Neural cell (in vitro differentiated cells): Measurements from ENCODE around the gene COPG1. TPM values are rescaled to one million over a fixed set of nuclear protein-coding genes. Genes with fewer than 3 reads are reported as not detected.

Experiments
- H2AFZ ChIP-seq: fragments of 200-600, 300-800 bp; sonication (generic), shearing (Covaris generic); 2 replicates; pipeline ENCODE4 v1.6.0; 2014; ENCODE audit warnings: low read depth, mild to moderate bottlenecking, antibody characterized with exemption, low read length, moderate library complexity
- H3F3A ChIP-seq: fragments of 200-600 bp; shearing (Covaris generic); 2 replicates; pipeline ENCODE4 v1.6.1; 2016; ENCODE audit warnings: mild to moderate bottlenecking, moderate library complexity, mixed read lengths, antibody characterized with exemption, low read length; ENCODE audit not compliant: insufficient read depth, poor library complexity, severe bottlenecking
- H3K27ac ChIP-seq: fragments of 200-600, 300-800 bp; sonication (generic), shearing (Covaris generic); 2 replicates; pipeline ENCODE4 v1.5.1; 2014; ENCODE audit warnings: mild to moderate bottlenecking, low read length, moderate library complexity
- H3K27me3 ChIP-seq: fragments of 300-800, 200-600 bp; sonication (generic), shearing (Covaris generic); 2 replicates; pipeline ENCODE4 v1.6.0; 2014; ENCODE audit warnings: mild to moderate bottlenecking, low read depth, low read length, moderate library complexity; ENCODE audit not compliant: insufficient read depth
- H3K36me3 ChIP-seq: fragments of 300-800, 200-600 bp; sonication (generic), shearing (Covaris generic); 2 replicates; pipeline ENCODE4 v1.5.1; 2014; ENCODE audit warnings: mild to moderate bottlenecking, antibody characterized with exemption, low read length, moderate library complexity; ENCODE audit not compliant: insufficient read depth
- H3K4me2 ChIP-seq: fragments of 300-800, 200-600 bp; sonication (generic), shearing (Covaris generic); 2 replicates; pipeline ENCODE4 v1.6.0; 2014; ENCODE audit warnings: mild to moderate bottlenecking, low read length
- H3K4me3 ChIP-seq: fragments of 300-800, 200-600 bp; sonication (generic), shearing (Covaris generic); 2 replicates; pipeline ENCODE4 v1.5.1; 2014; ENCODE audit warnings: mild to moderate bottlenecking, low read length, moderate library complexity
- H3K79me2 ChIP-seq: fragments of 200-600 bp; shearing (Covaris generic); replicated peaks from 2 replicates; pipeline ENCODE4 v1.6.0; 2014; ENCODE audit warnings: mild to moderate bottlenecking, low read length, moderate library complexity; ENCODE audit not compliant: insufficient read depth
- H3K9ac ChIP-seq: fragments of 300-800, 200-600 bp; sonication (generic), shearing (Covaris generic); 2 replicates; pipeline ENCODE4 v1.6.1; 2016; ENCODE audit warnings: mild to moderate bottlenecking, low read length, mixed read lengths
- H3K9me2 ChIP-seq: fragments of 200-600 bp; shearing (Covaris generic); 2 replicates; pipeline ENCODE4 v1.6.1; 2016; ENCODE audit warnings: mild to moderate bottlenecking, low read length, mixed read lengths; ENCODE audit not compliant: insufficient read depth
- H3K9me3 ChIP-seq: fragments of 200-600, 300-800 bp; sonication (generic), shearing (Covaris generic); 2 replicates; pipeline ENCODE4 v1.6.1; 2016; ENCODE audit warnings: mild to moderate bottlenecking, mixed run types, low read length, moderate library complexity, mixed read lengths
- H4K20me1 ChIP-seq: fragments of 200-600 bp; shearing (Covaris generic); 2 replicates; pipeline ENCODE4 v1.6.1; 2016; ENCODE audit warnings: mild to moderate bottlenecking, mixed run types; ENCODE audit not compliant: insufficient read depth
- CTCF ChIP-seq: fragments of 450-650 bp; IDR thresholded peaks from 2 replicates; pipeline ENCODE4 v1.5.1; 2014; ENCODE audit warnings: antibody characterized with exemption, mild to moderate bottlenecking, moderate library complexity; ENCODE audit not compliant: poor library complexity, severe bottlenecking
- EP300 ChIP-seq: fragments of 450-650 bp; conservative IDR thresholded peaks from 2 replicates; pipeline ENCODE4 v1.6.1; 2014; ENCODE audit warnings: antibody characterized with exemption, mild to moderate bottlenecking, moderate library complexity; ENCODE audit not compliant: poor library complexity, severe bottlenecking
- EZH2 ChIP-seq: fragments of 200-600, 300-800 bp; shearing (Covaris generic), sonication (generic); IDR thresholded peaks from 2 replicates; pipeline ENCODE4 v1.6.1; 2014; ENCODE audit warnings: antibody characterized with exemption, low read length, borderline replicate concordance, mild to moderate bottlenecking; ENCODE audit not compliant: insufficient read depth, poor library complexity, severe bottlenecking
- MXI1 ChIP-seq: fragments of 450-650 bp; conservative IDR thresholded peaks from 2 replicates; pipeline ENCODE4 v1.6.1; 2014; ENCODE audit warnings: antibody characterized with exemption, mild to moderate bottlenecking; ENCODE audit not compliant: poor library complexity, severe bottlenecking
- POLR2AphosphoS5 ChIP-seq: IDR thresholded peaks from 2 replicates; pipeline ENCODE4 v1.6.1; 2012
- RAD21 ChIP-seq: fragments of 450-650 bp; conservative IDR thresholded peaks from 2 replicates; pipeline ENCODE4 v1.6.1; 2014; ENCODE audit warnings: antibody characterized with exemption, mild to moderate bottlenecking, moderate library complexity
- REST ChIP-seq: IDR thresholded peaks from 2 replicates; pipeline ENCODE4 v1.6.1; 2012; ENCODE audit warnings: borderline replicate concordance
- SMC3 ChIP-seq: fragments of 450-650 bp; conservative IDR thresholded peaks from 2 replicates; pipeline ENCODE4 v1.6.1; 2014; ENCODE audit warnings: antibody characterized with exemption, mild to moderate bottlenecking, moderate library complexity; ENCODE audit not compliant: poor library complexity
- TAF1 ChIP-seq: IDR thresholded peaks from 2 replicates; pipeline ENCODE4 v1.6.1; 2012; ENCODE audit warnings: low read depth
- polyA plus RNA-seq: library from polyadenylated mRNA; depleted of rRNA; stranded (reverse); fragments of >200 nt; gene quantifications from 2 replicates; pipeline ENCODE4 v1.2.3, GENCODE V29; 2014

COPG1 gene
- polyA plus RNA-seq, 1 donor from 2014 or later, result 75.0 TPM

GRCh38 chr3:129321887-129322286, 72.5 kb downstream of the COPG1 start:
- H3K27ac ChIP-seq, result no peak overlapping the region
- no peaks in the 10 kb centered on the region for H3F3A ChIP-seq
- no peak overlapping the region for H3K4me3 ChIP-seq
- H4K20me1 ChIP-seq, result no peaks in the 10 kb centered on the region
- H2AFZ ChIP-seq, result no peak overlapping the region
- no peaks in the 10 kb centered on the region for H3K36me3 ChIP-seq
- no peaks in the 10 kb centered on the region for H3K9me2 ChIP-seq
- H3K79me2 ChIP-seq, result peaks cover 25% of the 10 kb centered on the region
- H3K9me3 ChIP-seq, result no peaks in the 10 kb centered on the region
- no peak for TF ChIP-seq SMC3
- no peak for TF ChIP-seq TAF1
- TF ChIP-seq CTCF, result no peak
- no peak for TF ChIP-seq REST
- TF ChIP-seq EP300, result no peak
- TF ChIP-seq POLR2AphosphoS5, result no peak
- TF ChIP-seq MXI1, result no peak
- no peak for TF ChIP-seq EZH2
- no peak for TF ChIP-seq RAD21
- H3K9ac ChIP-seq, result no peak overlapping the region
- H3K27me3 ChIP-seq, result no peaks in the 10 kb centered on the region
- no peak overlapping the region for H3K4me2 ChIP-seq

- no peak overlapping the region for H3K27ac ChIP-seq
- H3F3A ChIP-seq, result no peaks in the 10 kb centered on the region
- H3K9ac ChIP-seq, result no peak overlapping the region
- no peak overlapping the region for H3K4me2 ChIP-seq
- no peak overlapping the region for H3K4me3 ChIP-seq
- TF ChIP-seq REST (no peak), SMC3 (no peak), TAF1 (no peak), EP300 (no peak), CTCF (no peak), MXI1 (no peak), POLR2AphosphoS5 (no peak), RAD21 (no peak), EZH2 (no peak)
- no peaks in the 10 kb centered on the region for H3K27me3 ChIP-seq
- H3K36me3 ChIP-seq, result no peaks in the 10 kb centered on the region
- no peaks in the 10 kb centered on the region for H3K9me3 ChIP-seq
- H2AFZ ChIP-seq, result no peak overlapping the region
- no peaks in the 10 kb centered on the region for H3K9me2 ChIP-seq
- H3K79me2 ChIP-seq, result peaks cover 6% of the 10 kb centered on the region
- no peaks in the 10 kb centered on the region for H4K20me1 ChIP-seq
Measured at GRCh38 chr3:129323651-129324294, 74.4 kb downstream of the COPG1 start.
